T-helper 2 cell (primary cell): Measurements from ENCODE around the gene FBXO40.
"Not testable (repeated sequence)": the region's sequence is repeated elsewhere in the genome, so short reads cannot be mapped to it uniquely, and the experiment has no call there.

Source experiments
- DNase-seq, 5 experiments: peaks; one replicate each; pipeline versions ENCODE4 v3.0.0 to v3.0.0-alpha.2; 2012 to 2022
- total RNA-seq, 2 donors: gene quantifications; one replicate each; lab custom pipeline; 2026; lab: John Stamatoyannopoulos, UW

FBXO40 gene
- total RNA-seq: 0 reads per million in 2 donors

GRCh38 chr3:121592856-121593702, at the start of gene FBXO40:
FBXO40 (plus strand) TSS chr3:121593379; CDS start chr3:121620576, 27,197 bp downstream.
- DNase-seq: no peak

GRCh38 chr3:121545049-121545573, 48.1 kb upstream of the FBXO40 start:
- DNase-seq: peak in 1 of 5 experiments; percentile 35

GRCh38 chr3:121545574-121546455, 47.4 kb upstream of the FBXO40 start, which contains the start of gene POLQ:
POLQ (minus strand) TSS chr3:121545988; CDS start chr3:121545877, 111 bp downstream.
- peak; percentile 54 to 96 (median 79) for DNase-seq

- DNase-seq: no peak
Measured at GRCh38 chr3:121552379-121552778, 40.8 kb upstream of the FBXO40 start.

GRCh38 chr3:121552797-121553196, 40.4 kb upstream of the FBXO40 start:
- DNase-seq: no peak

GRCh38 chr3:121557426-121557934, 35.7 kb upstream of the FBXO40 start:
- no peak for DNase-seq

GRCh38 chr3:121562148-121562547, 31.0 kb upstream of the FBXO40 start:
- DNase-seq: no peak

GRCh38 chr3:121566773-121567172, 26.4 kb upstream of the FBXO40 start:
- DNase-seq: no peak

- no peak for DNase-seq
Measured at GRCh38 chr3:121567649-121568048, 25.5 kb upstream of the FBXO40 start, which contains the start of gene ARGFX. ARGFX (plus strand) TSS chr3:121567949; CDS start chr3:121570714, 2,765 bp downstream.

- no peak for DNase-seq
Measured at GRCh38 chr3:121574449-121574848, 18.7 kb upstream of the FBXO40 start.

GRCh38 chr3:121581691-121582090, 11.5 kb upstream of the FBXO40 start:
- no peak for DNase-seq

- DNase-seq: no peak
Measured at GRCh38 chr3:121584418-121584817, 8.8 kb upstream of the FBXO40 start.

- DNase-seq: not testable (repeated sequence)
Measured at GRCh38 chr3:121593806-121594205, 627 bp downstream of the FBXO40 start.

GRCh38 chr3:121594850-121595249, 1.7 kb downstream of the FBXO40 start:
- no peak for DNase-seq

- DNase-seq: no peak
Measured at GRCh38 chr3:121595765-121596406, 2.7 kb downstream of the FBXO40 start.

- no peak for DNase-seq
Measured at GRCh38 chr3:121598564-121598963, 5.4 kb downstream of the FBXO40 start.

GRCh38 chr3:121599900-121600299, 6.7 kb downstream of the FBXO40 start:
- not testable (repeated sequence) for DNase-seq

GRCh38 chr3:121601212-121601812, 8.1 kb downstream of the FBXO40 start:
- no peak for DNase-seq

GRCh38 chr3:121604759-121605158, 11.6 kb downstream of the FBXO40 start:
- no peak for DNase-seq

- DNase-seq: no peak
Measured at GRCh38 chr3:121606106-121606505, 12.9 kb downstream of the FBXO40 start.

GRCh38 chr3:121619691-121620090, 26.5 kb downstream of the FBXO40 start:
- no peak for DNase-seq

GRCh38 chr3:121621491-121621890, 28.3 kb downstream of the FBXO40 start:
- no peak for DNase-seq
